CD14-positive monocyte (primary cell): ENCODE measurements around the gene KYNU. TPM values are rescaled to one million over a fixed set of nuclear protein-coding genes. Genes with fewer than 3 reads are reported as not detected.

Source experiments
- DNase-seq, 3 donors: peaks; one replicate each; pipeline ENCODE4 v3.0.0-alpha.2; 2011 to 2022
- H2AFZ ChIP-seq: 2 replicates; pipeline ENCODE4 v1.6.0; 2012; ENCODE audit warnings: mild to moderate bottlenecking, low read depth, low read length, inconsistent platforms; ENCODE audit not compliant: insufficient read depth, poor library complexity, severe bottlenecking
- H3K27ac ChIP-seq, 2 donors: 1 replicate in 1 of 2; 2 replicates in 1 of 2; pipeline ENCODE4 v1.5.1; 2012 to 2013; ENCODE audit warnings: low read length in 2 of 2, control low read depth in 1 of 2, inconsistent platforms in 1 of 2, low read depth in 1 of 2, mild to moderate bottlenecking in 1 of 2
- H3K27me3 ChIP-seq, 2 donors: one replicate each; pipeline versions ENCODE4 v1.6.0 to v1.6.1; 2011 to 2013; ENCODE audit warnings: low read length in 2 of 2; ENCODE audit not compliant: control insufficient read depth in 2 of 2, insufficient read depth in 2 of 2
- H3K36me3 ChIP-seq, 2 donors: replicated peaks in 1 of 2; 1 replicate in 1 of 2; 2 replicates in 1 of 2; pipeline versions ENCODE4 v1.5.1 to v1.6.1; 2012 to 2013; ENCODE audit warnings: low read length in 2 of 2, control low read depth in 1 of 2, inconsistent platforms in 1 of 2, mild to moderate bottlenecking in 1 of 2; ENCODE audit not compliant: insufficient read depth in 2 of 2, control insufficient read depth in 1 of 2
- H3K4me1 ChIP-seq, 2 donors: 1 replicate in 1 of 2; 2 replicates in 1 of 2; pipeline versions ENCODE4 v1.5.1 to v1.6.1; 2012 to 2013; ENCODE audit warnings: low read length in 2 of 2, control low read depth in 1 of 2, inconsistent platforms in 1 of 2, mild to moderate bottlenecking in 1 of 2, moderate library complexity in 1 of 2; ENCODE audit not compliant: insufficient read depth in 2 of 2, control insufficient read depth in 1 of 2
- H3K4me2 ChIP-seq: replicated peaks from 2 replicates; pipeline ENCODE3; 2012; ENCODE audit warnings: low read length, moderate library complexity, mild to moderate bottlenecking; ENCODE audit not compliant: poor library complexity, severe bottlenecking; ENCODE audit errors: extremely low read depth
- H3K4me3 ChIP-seq, 3 experiments: fragments of 200-600 bp in 1 of 3; sonication (generic) in 1 of 3; replicated peaks in 1 of 3; 1 replicate in 2 of 3; 2 replicates in 1 of 3; pipeline ENCODE4 v1.5.1; 2011 to 2013; ENCODE audit warnings: low read length in 3 of 3, mild to moderate bottlenecking in 3 of 3, control low read depth in 2 of 3, low read depth in 2 of 3, inconsistent platforms in 1 of 3, moderate library complexity in 1 of 3
- H3K79me2 ChIP-seq: 2 replicates; pipeline ENCODE4 v1.6.0; 2012; ENCODE audit warnings: mild to moderate bottlenecking, control low read depth, inconsistent platforms, low read length, moderate library complexity; ENCODE audit not compliant: insufficient read depth
- H3K9ac ChIP-seq: 2 replicates; pipeline ENCODE4 v1.6.0; 2017; ENCODE audit warnings: low read length, mild to moderate bottlenecking; ENCODE audit not compliant: insufficient read depth, poor library complexity, severe bottlenecking
- H3K9me3 ChIP-seq, 2 donors: replicated peaks in 1 of 2; 1 replicate in 1 of 2; 2 replicates in 1 of 2; pipeline versions ENCODE4 v1.5.1 to v1.6.1; 2012 to 2013; ENCODE audit warnings: low read length in 2 of 2, control low read depth in 1 of 2; ENCODE audit not compliant: control insufficient read depth in 1 of 2, insufficient read depth in 1 of 2
- H4K20me1 ChIP-seq: 2 replicates; pipeline ENCODE4 v1.6.0; 2012; ENCODE audit warnings: mild to moderate bottlenecking, low read length, control low read depth, moderate library complexity; ENCODE audit not compliant: insufficient read depth
- H3K27ac Mint-ChIP-seq, 7 donors: one replicate each; pipeline ENCODE4 v1.8.0; 2020; ENCODE audit warnings: mild to moderate bottlenecking in 7 of 7, mixed read lengths in 7 of 7, moderate library complexity in 6 of 7, inconsistent platforms in 2 of 7
- H3K27me3 Mint-ChIP-seq, 3 donors: one replicate each; pipeline ENCODE4 v1.8.0; 2021 to 2022; ENCODE audit warnings: low read depth in 3 of 3, mild to moderate bottlenecking in 3 of 3, mixed read lengths in 3 of 3, moderate library complexity in 3 of 3, inconsistent platforms in 1 of 3
- H3K36me3 Mint-ChIP-seq, 2 donors: one replicate each; pipeline ENCODE4 v1.8.0; 2020; ENCODE audit warnings: mixed read lengths in 2 of 2, inconsistent platforms in 1 of 2, mild to moderate bottlenecking in 1 of 2
- H3K4me1 Mint-ChIP-seq: one replicate; pipeline ENCODE4 v1.8.0; 2020; ENCODE audit warnings: mild to moderate bottlenecking, mixed read lengths
- H3K4me3 Mint-ChIP-seq, 2 donors: one replicate each; pipeline ENCODE4 v1.8.0; 2020; ENCODE audit warnings: mild to moderate bottlenecking in 2 of 2, mixed read lengths in 2 of 2, moderate library complexity in 1 of 2
- H3K9me3 Mint-ChIP-seq, 7 donors: one replicate each; pipeline ENCODE4 v1.8.0; 2020 to 2022; ENCODE audit warnings: mixed read lengths in 7 of 7, mild to moderate bottlenecking in 6 of 7, moderate library complexity in 6 of 7, inconsistent platforms in 2 of 7
- CTCF ChIP-seq: fragments of 200-600 bp; IDR thresholded peaks from one replicate; pipeline ENCODE4 v1.8.0; 2022; ENCODE audit warnings: antibody characterized with exemption, mild to moderate bottlenecking
- WGBS: methylation state at CpG from one replicate; pipeline ENCODE4 v1.1.5; 2013; ENCODE audit warnings: missing lambda C conversion rate; ENCODE audit not compliant: insufficient coverage; 5-methylcytosine and 5-hydroxymethylcytosine counted together
- intact Hi-C, 2 donors: fragments of 100-400 bp; cut with micrococcal nuclease; formaldehyde crosslinking; loops; one replicate each; pipeline versions ENCODE4 v1.15.0 to v1.15.1; 2023
- polyA plus RNA-seq, 3 donors: library from polyadenylated mRNA; depleted of rRNA in 1 of 3; unstranded in 2 of 3; stranded (reverse) in 1 of 3; fragments of 300-500 nt in 2 of 3; fragments of >200 nt in 1 of 3; fragmentation: Illumina TruSeq in 2 of 3; gene quantifications; 1 replicate in 2 of 3; 2 replicates in 1 of 3; pipeline ENCODE4 v1.2.3, GENCODE V29; 2012 to 2021

KYNU gene
- polyA plus RNA-seq, 3 donors: 40.7 to 132 (median 131) TPM

GRCh38 chr2:142858961-142859360 lies 18.5 kb upstream of the KYNU start:
- TF ChIP-seq CTCF: no peak
- peaks cover 40% of the 10 kb centered on the region for H3K4me1 Mint-ChIP-seq
- Histone ChIP-seq H3K9me3 (no peaks in the 10 kb centered on the region), H3K27ac (peak overlapping the region in 1 of 2 donors; percentile 70), H3K79me2 (no peaks in the 10 kb centered on the region), H3K4me3 (no peak overlapping the region), H3K9ac (no peak overlapping the region), H3K4me2 (no peak overlapping the region), H3K27me3 (peaks cover 0 to 3% of the 10 kb centered on the region in 2 donors), H3K36me3 (no peaks in the 10 kb centered on the region), H2AFZ (no peak overlapping the region), H4K20me1 (no peaks in the 10 kb centered on the region), H3K4me1 (peaks cover 20 to 36% of the 10 kb centered on the region in 2 donors)
- H3K27me3 Mint-ChIP-seq: peaks cover 2 to 6% (median 3%) of the 10 kb centered on the region in 3 donors
- WGBS: no CpG with 5 or more reads among the region's 1 CpG
- H3K9me3 Mint-ChIP-seq: no peaks in the 10 kb centered on the region
- H3K27ac Mint-ChIP-seq: peak overlapping the region; percentile 2 to 81 (median 45)
- DNase-seq: no peak
- peaks cover 3 to 13% of the 10 kb centered on the region in 2 donors for H3K36me3 Mint-ChIP-seq
- intact Hi-C loops: loop anchor here in 1 of 2 donors (5.0 kb wide), 1 partner anchor 33 kb away; no protein-coding TSS in a partner anchor
- no peak overlapping the region for H3K4me3 Mint-ChIP-seq

- H3K9ac ChIP-seq: no peak overlapping the region
- Mint-ChIP-seq H3K4me1 (peaks cover 56% of the 10 kb centered on the region), H3K9me3 (no peaks in the 10 kb centered on the region), H3K27ac (peak overlapping the region in 1 of 7 donors; percentile 2), H3K4me3 (no peak overlapping the region), H3K27me3 (no peaks in the 10 kb centered on the region), H3K36me3 (peaks cover 3 to 8% of the 10 kb centered on the region in 2 donors)
- no peaks in the 10 kb centered on the region for H3K27me3 ChIP-seq
- no peaks in the 10 kb centered on the region for H4K20me1 ChIP-seq
- 100% methylated on average over 1 of the region's 4 CpGs for WGBS
- no peak overlapping the region for H2AFZ ChIP-seq
- DNase-seq: no peak
- H3K36me3 ChIP-seq: no peaks in the 10 kb centered on the region
- intact Hi-C loops: no loop called here
- H3K4me3 ChIP-seq: no peak overlapping the region
- H3K79me2 ChIP-seq: peaks cover 4% of the 10 kb centered on the region
- H3K9me3 ChIP-seq: no peaks in the 10 kb centered on the region
- H3K4me1 ChIP-seq: peaks cover 43 to 60% of the 10 kb centered on the region in 2 donors
- H3K27ac ChIP-seq: no peak overlapping the region
- TF ChIP-seq CTCF: no peak
- no peak overlapping the region for H3K4me2 ChIP-seq
These were observed 15.2 kb upstream of the KYNU start for GRCh38 chr2:142862299-142862698.
